HG02763 (cell line): ENCODE results near the gene SNAI3.
"Not testable (repeated sequence)": the region's sequence is repeated elsewhere in the genome, so short reads cannot be mapped to it uniquely, and the experiment has no call there.

Source experiments
- ATAC-seq: cut with Tn5 transposase; IDR thresholded peaks from one replicate; pipeline ENCODE4 v1.9.1; 2021; ENCODE audit warnings: mild to moderate bottlenecking, moderate library complexity; ENCODE audit not compliant: unreplicated experiment

SNAI3 gene

DNA sequence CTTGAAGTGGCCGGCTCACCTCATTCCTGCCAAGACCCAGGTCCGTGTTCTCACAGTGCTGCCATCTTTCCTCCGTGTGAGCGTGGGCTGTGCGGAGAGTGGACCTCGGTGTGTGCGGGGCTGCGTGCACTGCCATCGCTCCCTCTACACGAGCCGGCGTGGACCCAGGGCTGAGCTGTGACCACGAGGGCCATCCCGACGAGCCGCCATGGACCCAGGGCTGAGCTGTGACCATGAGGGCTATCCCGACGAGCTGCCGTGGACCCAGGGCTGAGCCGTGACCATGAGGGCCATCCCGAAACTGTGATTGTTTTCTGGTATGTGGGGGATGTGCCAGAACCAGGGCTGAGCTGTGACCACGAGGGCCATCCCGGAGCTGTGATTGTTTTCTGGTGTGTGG lies 14.5 kb downstream of the SNAI3 start:
- no peak for ATAC-seq

DNA sequence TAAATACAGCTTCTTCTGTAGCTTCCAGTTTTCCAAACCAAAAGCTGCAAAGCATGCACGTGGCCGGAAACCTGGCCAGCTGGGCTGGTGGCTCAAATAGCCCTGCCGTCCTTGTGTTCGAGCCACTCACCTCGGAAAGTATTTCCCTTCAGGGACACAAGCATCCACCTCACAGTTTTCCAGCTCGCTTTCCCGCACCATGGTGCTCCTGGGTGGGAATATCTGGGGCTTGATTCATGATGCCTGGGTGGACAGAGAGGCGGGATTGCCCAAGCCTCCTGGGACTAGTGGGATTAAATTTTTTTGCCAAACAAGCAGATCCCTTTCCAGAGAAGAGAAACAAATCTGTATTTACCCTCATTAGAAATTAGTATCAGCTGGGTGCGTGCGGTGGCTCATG lies 16.3 kb downstream of the SNAI3 start:
- ATAC-seq = no peak

DNA sequence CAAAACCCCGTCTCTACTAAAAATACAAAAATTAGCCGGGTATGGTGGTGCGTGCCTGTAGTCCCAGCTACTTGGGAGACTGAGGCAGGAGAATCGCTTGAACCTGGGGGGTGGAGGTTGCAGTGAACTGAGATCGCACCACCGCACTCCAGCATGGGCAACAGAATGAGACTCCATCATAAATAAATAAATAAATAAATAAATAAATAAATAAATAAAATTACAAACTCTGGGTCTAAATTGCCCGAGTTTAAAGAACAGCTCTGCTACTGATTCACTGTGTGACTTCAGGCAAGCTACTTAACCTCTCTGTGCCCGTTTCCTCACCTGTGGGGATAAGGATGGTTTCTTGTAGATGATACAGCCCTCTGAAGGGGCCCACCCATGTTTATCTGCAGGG lies 16.8 kb downstream of the SNAI3 start:
- not testable (repeated sequence) for ATAC-seq

DNA sequence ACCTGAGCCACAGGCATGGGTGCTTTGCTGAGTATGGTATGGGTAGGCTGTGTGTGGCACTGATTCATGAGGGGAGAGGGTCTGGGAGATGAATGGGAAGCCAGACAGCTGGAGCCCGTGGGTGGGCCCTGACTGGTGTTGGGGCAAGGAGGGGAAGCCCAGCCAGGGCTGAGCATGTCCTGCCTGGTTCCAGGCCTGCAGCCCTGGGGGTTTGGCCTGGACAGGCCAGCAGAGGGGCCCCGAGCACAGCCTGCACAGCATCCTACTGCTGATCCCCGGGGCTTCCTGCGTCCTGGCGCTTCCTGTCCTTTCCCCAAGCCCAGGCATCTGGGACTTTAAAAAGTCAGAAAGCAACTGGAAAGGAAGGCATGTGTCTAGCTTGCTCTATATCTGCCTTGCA lies 18.8 kb downstream of the SNAI3 start:
- ATAC-seq = no peak

DNA sequence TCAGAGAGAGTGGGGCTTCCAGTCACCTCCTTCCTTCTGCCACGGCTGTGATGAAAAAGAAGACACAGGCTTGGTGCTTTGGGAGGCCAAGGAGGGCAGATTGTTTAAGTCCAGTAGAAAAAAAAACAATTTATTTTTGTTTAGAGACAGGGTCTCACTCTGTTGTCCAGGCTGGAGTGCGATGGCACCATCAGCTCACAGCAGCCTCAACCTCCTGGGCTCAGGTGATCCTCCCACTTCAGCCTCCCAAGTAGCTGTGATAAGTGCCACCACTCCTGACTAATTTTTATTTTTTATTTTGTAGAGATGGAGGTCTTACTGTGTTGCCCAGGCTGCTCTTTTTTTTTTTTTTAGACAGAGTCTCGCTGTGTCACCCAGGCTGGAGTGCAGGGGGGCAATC lies 20.7 kb downstream of the SNAI3 start:
- no peak for ATAC-seq

DNA sequence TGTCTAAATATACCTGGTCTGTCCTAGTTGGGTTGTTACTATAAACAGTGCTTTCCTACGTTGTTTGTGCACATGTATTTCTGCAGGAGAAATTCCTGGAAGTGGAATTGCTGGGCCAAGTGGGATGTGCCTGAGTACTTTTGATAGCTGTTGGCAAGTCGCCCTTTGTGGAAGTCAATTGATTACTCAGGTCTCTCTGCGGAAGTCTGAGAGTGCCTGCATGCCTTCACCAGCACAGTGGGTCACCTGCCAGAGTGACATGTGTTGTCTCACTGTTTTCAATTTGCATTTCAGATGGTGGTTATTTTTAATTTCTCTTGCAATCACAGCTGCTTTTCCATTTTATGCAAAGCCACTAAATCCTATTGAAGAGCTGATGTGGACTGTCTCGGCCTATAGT lies 21.2 kb downstream of the SNAI3 start:
- ATAC-seq = no peak

DNA sequence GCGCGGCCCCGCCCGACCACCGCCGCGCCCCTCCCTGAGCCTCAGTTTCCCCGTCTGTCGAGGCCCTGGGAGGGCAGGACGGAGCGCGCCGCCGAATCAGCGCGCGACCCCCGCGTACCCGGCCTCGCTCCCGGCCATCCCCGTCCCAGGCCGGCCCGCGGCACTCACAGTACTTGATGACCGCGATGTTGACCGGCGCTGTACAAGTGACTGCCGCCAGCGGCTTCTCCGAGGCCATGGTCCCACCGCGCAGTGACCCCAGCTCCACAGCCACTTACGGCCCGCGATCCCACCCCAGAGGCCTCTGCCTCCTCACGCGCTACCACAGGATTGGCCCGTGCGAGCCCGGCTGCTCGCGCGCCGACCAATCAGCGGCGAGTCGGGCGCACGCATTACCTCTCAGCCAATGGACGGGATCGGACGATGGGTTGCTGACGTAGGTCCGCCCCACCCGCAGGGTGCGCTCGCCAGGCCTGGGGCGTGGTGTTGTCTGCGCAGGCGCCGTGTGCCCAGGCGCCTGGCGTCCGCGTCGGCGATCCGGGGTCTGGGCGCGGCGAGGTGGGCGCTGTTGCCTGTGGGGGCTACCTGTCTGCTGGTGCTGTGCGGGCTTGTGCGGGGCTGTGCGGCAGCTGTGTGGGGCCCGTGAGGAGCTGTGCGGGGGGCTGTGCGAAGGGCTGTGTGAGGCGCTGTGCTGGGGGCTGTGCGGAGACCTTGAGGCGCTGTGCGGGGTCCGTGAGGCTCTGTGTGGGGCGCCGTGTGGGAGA lies 23.3 kb downstream of the SNAI3 start, which contains the start of gene MVD:
TSS of gene MVD (minus strand) at position 249 of the 764 bp plus-strand sequence. CDS start at position 238, 11 bp downstream.
- ATAC-seq = peak; percentile 89

DNA sequence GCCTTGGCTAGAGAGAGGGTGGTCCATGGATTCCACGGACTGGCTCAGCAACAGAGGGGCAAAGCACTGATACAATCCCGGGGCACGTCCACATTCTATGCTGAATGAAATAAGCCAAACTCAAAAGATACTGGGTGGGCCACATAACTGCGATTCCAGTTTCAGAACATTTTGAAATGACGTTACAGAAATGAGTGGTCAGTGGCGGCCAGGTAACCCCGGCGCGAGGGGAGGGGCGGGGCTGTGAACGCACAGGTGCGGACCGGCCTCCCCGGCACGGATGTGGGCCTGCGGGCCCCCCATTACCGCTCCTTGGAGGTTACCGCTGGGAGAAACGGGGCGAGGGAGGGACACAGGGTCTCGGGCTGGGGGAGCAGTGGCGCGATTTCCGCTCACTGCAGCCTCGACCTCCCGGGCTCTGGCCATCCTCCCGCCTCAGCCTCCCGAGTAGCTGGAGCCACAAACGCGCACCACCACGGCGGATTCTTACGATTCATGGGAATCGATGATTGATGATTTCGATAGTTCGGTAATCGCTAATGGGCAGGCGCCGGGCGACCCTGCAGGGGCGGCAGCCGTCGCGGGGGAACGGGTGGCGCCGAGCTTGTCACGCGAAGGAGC lies 24.0 kb downstream of the SNAI3 start:
- ATAC-seq = no peak

DNA sequence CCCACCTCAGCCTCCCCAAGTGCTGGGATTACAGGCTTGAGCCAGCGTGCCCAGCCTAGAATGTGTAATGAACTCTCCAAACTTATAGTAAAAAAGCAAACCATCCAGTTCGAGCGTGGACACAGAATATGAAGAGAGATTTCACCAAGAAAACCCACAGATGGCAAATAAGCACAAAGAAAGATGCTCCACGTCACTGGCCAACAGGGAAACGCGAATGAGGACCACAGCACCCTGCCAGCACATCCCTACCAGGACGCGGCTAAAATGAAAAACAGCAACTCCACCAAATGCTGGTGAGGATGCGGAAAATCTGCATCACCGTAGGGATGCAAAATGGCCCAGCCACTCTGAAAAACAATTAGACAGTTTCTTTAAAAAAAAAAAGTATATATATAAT lies 24.8 kb downstream of the SNAI3 start:
- ATAC-seq = no peak

DNA sequence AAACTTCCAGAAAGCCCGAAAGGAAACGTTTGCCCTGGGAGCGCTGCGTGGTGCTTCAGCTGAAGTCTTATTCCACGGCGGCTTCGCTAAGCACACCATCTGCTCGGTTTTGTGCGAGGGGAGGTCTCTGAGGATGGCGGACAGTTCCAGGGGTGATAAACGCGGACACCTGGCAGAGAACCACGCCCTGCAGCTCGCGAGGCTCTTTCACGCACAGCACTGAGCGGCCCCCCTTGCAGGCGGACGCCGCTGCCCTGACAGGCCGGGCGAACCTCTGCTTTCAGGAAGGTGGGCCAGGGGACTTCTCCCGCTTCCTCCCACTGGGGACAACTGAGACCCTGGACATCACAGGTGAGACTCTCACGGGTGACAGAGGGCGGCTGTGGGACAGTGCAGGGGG lies 27.1 kb downstream of the SNAI3 start:
- no peak for ATAC-seq

DNA sequence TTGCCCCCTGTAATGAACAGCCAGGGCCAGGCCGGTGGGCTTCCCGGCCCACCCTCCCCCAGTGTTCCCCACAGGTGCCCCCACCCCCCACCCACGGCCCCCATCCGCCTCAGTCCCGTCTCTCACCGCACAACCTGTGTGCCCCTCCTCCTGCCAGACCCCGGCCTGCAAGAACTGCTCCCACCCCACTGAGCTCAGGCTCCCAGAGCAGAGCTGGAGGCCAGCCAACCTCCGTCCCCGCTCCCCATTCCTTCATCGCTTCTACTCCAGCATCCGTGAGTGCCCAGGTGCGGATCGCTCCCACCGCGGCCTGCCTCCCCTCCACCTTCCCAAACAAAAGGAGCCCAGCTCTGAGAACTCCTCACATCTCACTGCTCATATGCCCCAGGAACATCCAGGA lies 27.6 kb downstream of the SNAI3 start:
- ATAC-seq = no peak

DNA sequence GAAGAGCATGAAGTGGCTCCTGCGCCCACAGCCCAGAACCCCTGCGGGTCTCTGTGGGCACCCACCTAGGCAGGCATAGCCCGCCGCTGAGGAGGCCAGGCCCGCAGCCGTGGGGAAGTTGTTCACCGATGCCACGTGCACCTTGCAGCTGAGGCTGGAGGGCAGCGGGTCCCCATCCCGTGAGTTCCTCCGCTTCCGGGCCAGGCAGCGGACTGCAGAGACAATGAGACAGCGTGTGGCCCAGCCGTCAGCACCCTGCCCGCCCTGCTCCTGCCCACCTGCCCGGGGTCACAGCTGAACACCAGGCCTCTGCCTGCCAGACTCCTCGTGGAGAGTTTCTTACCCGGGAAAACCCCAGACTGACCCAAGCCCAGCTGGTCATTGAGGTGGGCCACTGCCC lies 28.9 kb downstream of the SNAI3 start:
- no peak for ATAC-seq

DNA sequence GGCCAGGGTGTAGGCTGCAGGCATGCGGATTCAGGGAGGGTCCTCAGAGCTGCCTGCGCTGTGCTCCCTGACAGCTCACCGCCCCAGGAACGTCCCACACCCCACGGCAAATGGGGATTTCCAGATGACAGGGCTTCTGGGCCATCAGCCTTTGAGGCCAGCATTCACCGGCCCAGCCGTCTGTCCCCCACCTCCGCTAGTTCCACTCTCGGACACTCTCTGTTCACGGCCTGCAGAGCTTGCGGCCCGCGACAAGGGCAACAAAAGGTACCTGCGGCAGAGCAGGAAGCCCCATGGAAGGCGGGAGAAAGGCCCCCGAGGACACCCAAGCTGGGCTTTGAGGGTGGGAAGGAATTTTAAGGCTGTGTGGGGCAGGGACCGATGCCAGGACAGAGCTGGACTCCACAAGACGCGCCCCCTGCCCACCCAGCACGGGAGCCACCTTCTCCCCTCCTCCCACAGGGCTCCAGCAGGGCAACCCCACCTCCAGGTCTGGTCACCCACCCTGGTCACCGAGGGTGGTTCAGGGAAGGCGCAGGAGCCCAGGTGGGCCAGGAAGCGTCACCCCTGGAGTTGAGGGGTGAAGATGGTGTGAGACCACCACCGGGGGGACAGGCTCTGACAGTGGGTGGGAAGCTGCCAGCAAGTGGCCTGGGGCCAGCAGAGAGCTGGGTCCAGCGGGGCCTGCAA lies 29.9 kb downstream of the SNAI3 start:
- no peak for ATAC-seq

DNA sequence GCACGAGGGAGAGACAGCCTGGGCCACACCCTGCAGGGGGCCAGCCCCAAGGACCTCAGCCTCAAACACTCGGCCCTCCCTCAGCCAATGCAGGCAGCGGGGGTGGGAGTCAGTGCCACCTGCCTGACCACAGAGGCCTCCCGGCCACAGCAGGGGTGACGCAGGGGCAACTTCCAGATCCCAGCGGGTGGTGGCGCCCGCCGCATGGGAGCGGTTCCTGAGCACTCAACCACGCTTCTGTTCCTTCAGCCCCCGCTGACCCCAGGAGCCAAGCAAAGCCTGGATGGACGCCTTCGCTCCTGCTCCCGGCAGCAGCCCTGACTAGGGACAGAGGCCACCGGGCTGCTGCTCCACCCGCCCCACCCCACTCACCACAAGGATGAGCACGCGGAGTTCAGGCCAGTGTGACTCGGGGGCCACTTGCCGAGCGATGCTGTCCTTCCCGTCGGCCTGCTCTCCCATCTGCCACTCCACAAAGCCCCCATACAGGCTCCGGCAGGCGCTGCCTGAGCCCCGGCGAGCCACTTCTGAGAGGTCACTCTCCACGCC lies 30.5 kb downstream of the SNAI3 start:
- no peak for ATAC-seq

DNA sequence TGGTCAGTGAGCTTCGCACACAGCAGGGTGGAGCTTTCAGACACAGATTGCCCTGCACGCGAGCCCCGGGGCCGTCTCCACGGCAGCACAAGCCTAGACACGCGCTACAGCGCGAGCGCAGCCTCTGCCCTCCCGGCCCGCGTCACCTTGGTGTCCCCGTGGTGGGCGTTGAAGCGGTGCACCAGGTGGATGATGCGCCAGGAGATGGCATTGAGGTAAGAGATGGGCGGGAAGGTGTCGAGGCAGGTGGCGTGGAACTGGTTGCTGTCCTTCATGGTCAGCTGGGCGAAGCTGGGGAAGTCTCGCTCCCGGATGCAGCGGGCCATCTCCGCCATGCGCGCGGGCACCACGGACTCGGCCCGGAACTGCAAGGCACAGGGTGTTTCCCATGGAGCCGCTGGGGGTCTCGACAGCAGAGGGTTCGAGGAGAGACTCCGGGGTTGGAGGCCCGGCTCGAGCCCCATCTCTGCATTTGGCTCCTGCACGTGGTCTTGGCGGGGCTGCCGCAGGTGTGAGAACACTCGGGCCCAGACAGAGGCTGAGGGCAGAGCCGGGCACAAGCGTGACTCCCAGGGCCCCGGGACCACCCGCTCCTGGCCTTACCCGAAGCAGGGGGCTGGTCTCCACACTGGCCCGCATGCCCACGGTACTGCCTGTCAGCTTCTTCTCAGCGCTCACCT lies 31.1 kb downstream of the SNAI3 start:
- ATAC-seq = no peak

DNA sequence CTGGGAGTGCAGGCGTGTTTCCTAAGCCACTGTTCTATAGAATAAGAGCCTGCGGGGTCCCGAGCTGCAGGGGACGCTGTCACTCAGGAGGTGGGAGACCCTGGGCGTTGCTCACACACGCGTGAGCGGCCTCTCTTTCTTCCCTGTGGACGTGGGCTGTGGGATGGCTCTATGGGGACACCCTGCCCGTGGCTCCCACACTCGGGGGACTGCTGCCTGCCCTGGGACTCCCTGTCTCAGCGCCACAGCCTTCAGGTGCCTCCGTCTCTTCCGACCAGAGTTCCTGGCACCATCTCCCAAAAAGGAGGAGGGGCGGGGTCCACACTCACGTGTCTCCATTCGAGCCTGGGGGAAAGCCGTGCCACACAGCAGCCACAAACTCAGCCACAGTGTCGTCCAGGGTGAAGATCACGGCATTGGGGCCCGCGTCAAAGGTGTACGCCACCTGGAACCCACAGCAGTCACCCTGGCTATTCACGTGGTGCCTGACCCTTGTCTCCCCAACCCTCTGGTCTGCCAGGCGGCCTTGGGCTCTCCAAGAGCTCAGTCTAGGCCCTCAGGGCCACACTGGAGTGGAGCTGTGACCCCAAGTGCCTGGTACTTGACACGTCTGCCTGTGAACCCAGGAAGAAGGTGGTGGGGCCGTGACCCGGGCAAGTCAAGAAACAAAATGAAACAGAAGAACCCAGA lies 31.8 kb downstream of the SNAI3 start:
- ATAC-seq = no peak

DNA sequence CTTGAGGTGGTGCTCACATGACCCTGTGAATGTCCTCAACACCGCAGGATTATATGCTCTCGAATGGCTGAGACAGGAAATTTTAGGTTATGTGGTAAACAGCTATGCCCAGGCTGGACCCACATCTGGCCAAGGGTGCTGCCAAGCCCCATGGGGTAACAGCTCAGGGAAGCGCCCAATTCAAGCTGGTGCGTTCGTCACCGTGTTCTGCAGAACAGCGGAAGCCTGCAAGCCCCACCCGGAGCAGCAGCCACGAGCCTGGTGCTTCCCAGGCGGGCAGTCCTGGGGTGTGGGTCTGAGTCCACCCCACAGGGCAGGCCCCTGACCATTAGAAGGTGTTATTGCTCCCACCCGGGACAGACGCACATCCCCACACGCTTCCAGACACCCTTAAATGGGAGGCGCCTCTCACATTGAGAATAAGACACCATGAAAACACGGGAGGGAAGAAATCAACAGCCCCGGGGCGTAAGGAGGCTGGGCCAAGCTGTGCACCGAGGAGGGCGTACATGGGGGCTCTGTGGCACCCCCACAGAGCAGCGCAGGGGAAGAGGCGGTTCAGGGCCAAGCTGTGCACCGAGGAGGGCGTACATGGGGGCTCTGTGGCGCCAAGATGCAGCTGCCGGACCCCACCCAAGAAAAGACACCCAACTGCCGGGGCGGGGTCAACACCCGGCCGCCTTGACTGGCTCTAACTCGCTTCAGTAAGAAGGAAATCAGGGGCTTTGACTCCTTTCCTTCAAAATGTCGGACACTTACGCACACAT lies 32.5 kb downstream of the SNAI3 start:
- ATAC-seq = no peak

DNA sequence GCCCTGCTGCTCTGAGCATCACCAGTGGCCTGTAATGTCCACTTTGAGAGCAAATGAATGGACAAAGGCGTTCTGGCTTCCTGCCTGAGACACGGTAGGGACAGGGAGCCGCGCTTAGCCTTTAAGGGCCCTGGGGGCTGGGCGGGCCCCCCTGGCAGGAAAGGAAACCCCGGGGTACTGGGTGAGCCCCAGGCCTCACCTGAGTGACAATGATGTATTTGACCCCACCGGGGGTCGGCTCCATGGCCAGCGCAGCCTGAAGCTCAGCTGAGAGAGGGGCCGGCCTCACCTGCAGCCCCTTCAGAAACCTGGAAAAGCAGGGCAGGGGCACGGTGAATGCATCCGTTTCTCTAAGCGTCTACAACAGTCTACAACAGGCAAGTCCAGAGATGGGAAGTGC lies 33.2 kb downstream of the SNAI3 start:
- ATAC-seq = no peak

DNA sequence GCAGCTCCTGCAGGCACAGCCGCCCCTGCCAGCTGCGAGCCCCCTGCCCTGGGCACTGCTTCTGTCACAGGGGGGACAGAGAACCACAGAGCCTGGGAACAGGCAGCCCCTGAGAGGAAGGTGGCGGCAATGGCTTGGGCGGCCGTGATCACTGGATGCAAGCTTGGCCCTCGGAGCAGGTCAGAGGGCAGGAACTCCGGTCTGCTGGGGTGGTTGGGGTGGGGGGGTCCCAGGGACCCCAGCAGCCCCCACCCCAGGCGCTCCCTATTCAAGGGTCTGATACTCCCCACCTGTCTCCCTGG lies 33.6 kb downstream of the SNAI3 start:
- ATAC-seq = no peak
